NCI-H524 treated with DMSO at 0.1 percent for 48 hours (cell line): Measurements from ENCODE around the gene CXorf58.

ENCODE experiments used
- DNase-seq: peaks from one replicate; lab custom pipeline; 2025; lab: John Stamatoyannopoulos, UW

Gene CXorf58

GRCh38 chrX:23900220-23900797 lies 7.5 kb upstream of the CXorf58 start:
- DNase-seq = no peak

- DNase-seq = no peak
Measured at GRCh38 chrX:23901060-23901459, 6.7 kb upstream of the CXorf58 start.

- DNase-seq = peak; percentile 31
Measured at GRCh38 chrX:23901805-23902204, 6.0 kb upstream of the CXorf58 start.

GRCh38 chrX:23902419-23902818 lies 5.4 kb upstream of the CXorf58 start:
- DNase-seq = no peak

- DNase-seq = no peak
Measured at GRCh38 chrX:23904096-23904495, 3.7 kb upstream of the CXorf58 start.

- DNase-seq = peak; percentile 17
Measured at GRCh38 chrX:23907111-23907497, 702 bp upstream of the CXorf58 start.

- DNase-seq = peak; percentile 54
Measured at GRCh38 chrX:23908219-23909004, 606 bp downstream of the CXorf58 start.

- no peak for DNase-seq
Measured at GRCh38 chrX:23911126-23911835, 3.5 kb downstream of the CXorf58 start.

GRCh38 chrX:23919148-23919547 lies 11.3 kb downstream of the CXorf58 start:
- DNase-seq = no peak

- no peak for DNase-seq
Measured at GRCh38 chrX:23919706-23920320, 12.0 kb downstream of the CXorf58 start.

GRCh38 chrX:23926015-23926414 lies 18.2 kb downstream of the CXorf58 start:
- no peak for DNase-seq

- DNase-seq = no peak
Measured at GRCh38 chrX:23930894-23931604, 23.2 kb downstream of the CXorf58 start.

GRCh38 chrX:23932046-23932445 lies 24.2 kb downstream of the CXorf58 start:
- DNase-seq = no peak

- DNase-seq = no peak
Measured at GRCh38 chrX:23935106-23935505, 27.3 kb downstream of the CXorf58 start.

GRCh38 chrX:23936180-23936579 lies 28.4 kb downstream of the CXorf58 start:
- peak; percentile 21 for DNase-seq

- DNase-seq = peak; percentile 30
Measured at GRCh38 chrX:23937100-23937499, 29.3 kb downstream of the CXorf58 start.

GRCh38 chrX:23938690-23939089 lies 30.9 kb downstream of the CXorf58 start:
- DNase-seq = no peak

GRCh38 chrX:23939203-23939602 lies 31.4 kb downstream of the CXorf58 start:
- DNase-seq = no peak

- no peak for DNase-seq
Measured at GRCh38 chrX:23944234-23944633, 36.4 kb downstream of the CXorf58 start.

- DNase-seq = no peak
Measured at GRCh38 chrX:23945206-23945605, 37.4 kb downstream of the CXorf58 start.

- DNase-seq = no peak
Measured at GRCh38 chrX:23952391-23952790, 44.6 kb downstream of the CXorf58 start.
